Heart left ventricle (tissue), 13 donors: ENCODE measurements around the gene BFSP2.

ENCODE experiments used
- CTCF ChIP-seq, 12 donors: fragments of 200-600 bp; sonication (generic) in 4 of 12; IDR thresholded peaks; one replicate each; pipeline versions ENCODE4 v1.5.0 to v1.8.0; 2018 to 2022; ENCODE audit warnings: antibody characterized with exemption in 12 of 12, mild to moderate bottlenecking in 5 of 12
- POLR2A ChIP-seq, 2 donors: fragments of 450-650 bp; IDR thresholded peaks; one replicate each; pipeline ENCODE4 v1.6.1; 2017; ENCODE audit warnings: antibody characterized with exemption in 2 of 2, mild to moderate bottlenecking in 2 of 2, moderate library complexity in 2 of 2
- donor health status: ischemic (EF 13 %, LVEDD 7.1; RV severe dilation, severe dysfunction).
- donor health status: DM: no; HTN: yes; CAD: no.
- donor health status: DM: no; HTN: no; CAD: no.
- donor health status: ischemic (EF 25% LVEDD 6.9; RV normal size, moderate dysfunction).
- donor health status: ischemic (EF 25% LVEDD 5.7; RV mildly dilated, moderate dysfunction).
- donor health status: ischemic (EF 35%, LVEDD 5.7; RV mildly dilated, moderate dysfunction).
- donor health status: nonischemic (EF 11% LVEDD 7.7; RV severe dilation, severe dysfunction).
- donor health status: DM: yes; HTN: yes; CAD: no.
- donor health status: PGD.
- donor health status: ischemic (EF 29% LVEDD 5.4; RV normal size, mild dysfunction).
- donor health status: nonischemic (EF 23%, LVEDD 6.1; RV moderate dilation, normal function).

- TF ChIP-seq CTCF (IDR thresholded peaks at IDR 0.05) (no peak), POLR2A (IDR thresholded peaks at IDR 0.05) (no peak)
Measured at GRCh38 chr3:133419151-133419909, 19.5 kb downstream of the BFSP2 start.
